Endothelial cell of umbilical vein (primary cell): ENCODE measurements around the gene GPR107. TPM values are rescaled to one million over a fixed set of nuclear protein-coding genes. Genes with fewer than 3 reads are reported as not detected.

ENCODE experiments used
- BruUV-seq: library from RNA; stranded (reverse); fragments of 400-500 nt; replicated peaks from 2 replicates; lab custom pipeline; 2021; lab: Mats Ljungman, UMichigan
- CTCF ChIA-PET: fragments of 300-600, 350-600 bp; sonication (Branson Sonifier 250); formaldehyde crosslinking; loops from one replicate; lab custom pipeline; 2021; ENCODE audit warnings: antibody characterized with exemption, inconsistent platforms; lab: Charles Lee
- POLR2A ChIA-PET: fragments of 300-600, 350-600 bp; sonication (Branson Sonifier 250); formaldehyde crosslinking; loops from one replicate; lab custom pipeline; 2021; ENCODE audit warnings: antibody characterized with exemption, inconsistent platforms; lab: Charles Lee
- DNase-seq: peaks from one replicate; pipeline ENCODE4 v3.0.0-alpha.2; 2011; ENCODE audit warnings: low read depth, low spot score
- FAIRE-seq: peaks from 2 replicates; lab custom pipeline; 2011; peaks lifted over from hg19 to GRCh38; lab: Jason Lieb, UNC
- H2AFZ ChIP-seq: 2 replicates; pipeline ENCODE4 v1.6.0; 2012; ENCODE audit warnings: low read depth, low read length, control low read depth, inconsistent platforms
- H3K27ac ChIP-seq: 2 replicates; pipeline ENCODE4 v1.5.1; 2011; ENCODE audit warnings: low read depth, mild to moderate bottlenecking, control low read depth, low read length, moderate library complexity; ENCODE audit not compliant: insufficient read depth
- H3K27me3 ChIP-seq, 2 experiments: 2 replicates each; pipeline versions ENCODE4 v1.6.0 to v1.6.1; 2011; ENCODE audit warnings: low read length in 2 of 2, mixed read lengths in 1 of 2; ENCODE audit not compliant: control insufficient read depth in 2 of 2, insufficient read depth in 2 of 2
- H3K36me3 ChIP-seq, 2 experiments: 2 replicates in 1 of 2; 3 replicates in 1 of 2; pipeline ENCODE4 v1.5.1; 2011; ENCODE audit warnings: low read length in 2 of 2, mild to moderate bottlenecking in 1 of 2, moderate library complexity in 1 of 2; ENCODE audit not compliant: control insufficient read depth in 2 of 2, insufficient read depth in 2 of 2; ENCODE audit errors: extremely low read depth in 1 of 2
- H3K4me1 ChIP-seq: 3 replicates; pipeline ENCODE4 v1.5.1; 2011; ENCODE audit warnings: mild to moderate bottlenecking, low read length; ENCODE audit not compliant: control insufficient read depth, insufficient read depth; ENCODE audit errors: extremely low read depth
- H3K4me2 ChIP-seq: 2 replicates; pipeline ENCODE4 v1.6.1; 2011; ENCODE audit warnings: low read length, control low read depth, mixed read lengths; ENCODE audit not compliant: insufficient read depth
- H3K4me3 ChIP-seq, 3 experiments: fragments of 200-600 bp in 1 of 3; sonication (generic), shearing (Covaris generic) in 1 of 3; replicated peaks in 1 of 3; 2 replicates each; pipeline ENCODE4 v1.5.1; 2011 to 2016; ENCODE audit warnings: control low read depth in 3 of 3, low read length in 3 of 3, mild to moderate bottlenecking in 2 of 3, inconsistent platforms in 1 of 3, low read depth in 1 of 3, moderate library complexity in 1 of 3; ENCODE audit not compliant: insufficient read depth in 1 of 3
- H3K79me2 ChIP-seq: 2 replicates; pipeline ENCODE4 v1.6.0; 2012; ENCODE audit warnings: low read length, inconsistent platforms; ENCODE audit not compliant: control insufficient read depth, insufficient read depth
- H3K9ac ChIP-seq: replicated peaks from 2 replicates; pipeline ENCODE3; 2011; ENCODE audit warnings: low read length, control low read depth; ENCODE audit not compliant: insufficient read depth; ENCODE audit errors: extremely low read depth
- H3K9me1 ChIP-seq: replicated peaks from 3 replicates; pipeline ENCODE4 v1.6.0; 2011; ENCODE audit warnings: mild to moderate bottlenecking, low read length; ENCODE audit not compliant: control insufficient read depth, insufficient read depth; ENCODE audit errors: extremely low read depth
- H3K9me3 ChIP-seq: replicated peaks from 2 replicates; pipeline ENCODE4 v1.5.1; 2012; ENCODE audit warnings: low read length, inconsistent platforms; ENCODE audit not compliant: control insufficient read depth, insufficient read depth
- H4K20me1 ChIP-seq: replicated peaks from 2 replicates; pipeline ENCODE3; 2011; ENCODE audit warnings: mild to moderate bottlenecking, low read length; ENCODE audit not compliant: control insufficient read depth, insufficient read depth; ENCODE audit errors: extremely low read depth
- CTCF ChIP-seq, 2 donors: IDR thresholded peaks; 1 replicate in 1 of 2; 2 replicates in 1 of 2; pipeline ENCODE4 v1.5.1; 2011; ENCODE audit warnings: low read length in 2 of 2, mild to moderate bottlenecking in 2 of 2, moderate library complexity in 2 of 2, control low read depth in 1 of 2, inconsistent platforms in 1 of 2, low read depth in 1 of 2; ENCODE audit not compliant: insufficient read depth in 1 of 2; ENCODE audit errors: extremely low read depth in 1 of 2
- EZH2 ChIP-seq: IDR thresholded peaks from 2 replicates; pipeline ENCODE4 v1.6.1; 2012; ENCODE audit warnings: borderline replicate concordance, low read depth, mild to moderate bottlenecking, moderate library complexity, low read length, inconsistent platforms; ENCODE audit not compliant: severe bottlenecking
- FOS ChIP-seq: IDR thresholded peaks from 2 replicates; pipeline ENCODE4 v1.6.1; 2011; ENCODE audit warnings: mild to moderate bottlenecking, low read length, moderate library complexity, borderline replicate concordance; ENCODE audit not compliant: insufficient read depth
- GATA2 ChIP-seq: IDR thresholded peaks from 2 replicates; pipeline ENCODE4 v1.7.0; 2011; ENCODE audit warnings: low read depth, mild to moderate bottlenecking, moderate library complexity, mixed read lengths, low read length; ENCODE audit not compliant: insufficient read length, insufficient read depth
- JUN ChIP-seq: IDR thresholded peaks from 2 replicates; pipeline ENCODE4 v1.6.1; 2011; ENCODE audit warnings: borderline replicate concordance, low read depth; ENCODE audit not compliant: insufficient read length, insufficient read depth
- MAX ChIP-seq: IDR thresholded peaks from 2 replicates; pipeline ENCODE4 v1.6.1; 2011; ENCODE audit not compliant: insufficient read depth, insufficient read length
- MYC ChIP-seq: IDR thresholded peaks from one replicate; pipeline ENCODE4 v1.6.1; 2011; ENCODE audit warnings: mild to moderate bottlenecking, low read depth, low read length
- POLR2A ChIP-seq: IDR thresholded peaks from 2 replicates; pipeline ENCODE4 v1.6.1; 2012; ENCODE audit warnings: low read depth, mild to moderate bottlenecking, control low read depth, low read length
- POLR2AphosphoS5 ChIP-seq: IDR thresholded peaks from 2 replicates; pipeline ENCODE4 v1.6.1; 2012; ENCODE audit warnings: low read depth, mild to moderate bottlenecking, control low read depth, low read length, moderate library complexity; ENCODE audit not compliant: insufficient read depth
- dilution Hi-C: fragments of 300-500 bp; cut with MboI; formaldehyde crosslinking; loops from one replicate; pipeline ENCODE4 v1.15.0; 2019; ENCODE audit warnings: low sequenced_read_pairs; ENCODE audit not compliant: extremely low pct_ligation_motif_present
- intact Hi-C: fragments of 100-400 bp; cut with micrococcal nuclease; formaldehyde crosslinking; loops from one replicate; pipeline ENCODE4 v1.10.0; 2022
- polyA plus RNA-seq, 4 experiments: library from polyadenylated mRNA; depleted of rRNA in 3 of 4; stranded (reverse) in 3 of 4; unstranded in 1 of 4; fragments of >200 nt; gene quantifications; 2 replicates each; pipeline versions ENCODE4 v1.2.1 to v1.2.3, GENCODE V29; 2011 to 2012; ENCODE audit warnings: missing spikeins in 1 of 4
- total RNA-seq: library from RNA; stranded (reverse); gene quantifications from 2 replicates; pipeline ENCODE4 v1.2.3, GENCODE V29; 2021

The GPR107 gene
- total and polyA plus RNA-seq, 2 donors (not counting 3 experiments of a cell fraction or from before 2014, with no cell fraction given) = 27.2 to 38.9 TPM

GRCh38 chr9:130158001-130158400, 104.3 kb downstream of the GPR107 start:
- no peak for TF ChIP-seq MYC
- no peak for TF ChIP-seq CTCF (IDR thresholded peaks at IDR 0.05; ENCODE audit: extremely low read depth in 1 of 2, insufficient read depth in 1 of 2, low read depth in 1 of 2, low read length in 2 of 2)
- no peak for TF ChIP-seq FOS
- no peak for TF ChIP-seq EZH2
- no peak for TF ChIP-seq JUN
- no peak for TF ChIP-seq POLR2A
- no peak for TF ChIP-seq POLR2AphosphoS5
- TF ChIP-seq GATA2 = no peak
- no peak for TF ChIP-seq MAX
- Histone ChIP-seq H3K27me3 (peaks cover 3 to 6% of the 10 kb centered on the region in 2 experiments), H3K4me2 (no peak overlapping the region), H3K9me3 (no peaks in the 10 kb centered on the region), H3K4me3 (no peak overlapping the region), H3K9me1 (no peaks in the 10 kb centered on the region), H3K36me3 (no peaks in the 10 kb centered on the region), H4K20me1 (no peaks in the 10 kb centered on the region), H3K4me1 (no peaks in the 10 kb centered on the region), H3K27ac (no peak overlapping the region), H3K9ac (no peak overlapping the region), H3K79me2 (no peaks in the 10 kb centered on the region), H2AFZ (no peak overlapping the region)
- dilution Hi-C loops = no loop called here
- FAIRE-seq = no peak
- no peak for DNase-seq
- no TSS peak for BruUV-seq
- ChIA-PET CTCF (interaction anchor here (2.2 kb wide), 1 partner anchor 78 kb away, joined by 9 read pairs; no protein-coding TSS in a partner anchor), POLR2A (no interaction called here)
- intact Hi-C loops = no loop called here
